Measurements from ENCODE around the gene FUT3.
"Not testable (repeated sequence)": the region's sequence is repeated elsewhere in the genome, so short reads cannot be mapped to it uniquely, and the experiment has no call there.

Gene FUT3

GRCh38 chr19:5847846-5848245, 3.4 kb downstream of the FUT3 start:
- DNase-seq (ENCODE audit: low spot score), result not testable (repeated sequence)

DNA sequence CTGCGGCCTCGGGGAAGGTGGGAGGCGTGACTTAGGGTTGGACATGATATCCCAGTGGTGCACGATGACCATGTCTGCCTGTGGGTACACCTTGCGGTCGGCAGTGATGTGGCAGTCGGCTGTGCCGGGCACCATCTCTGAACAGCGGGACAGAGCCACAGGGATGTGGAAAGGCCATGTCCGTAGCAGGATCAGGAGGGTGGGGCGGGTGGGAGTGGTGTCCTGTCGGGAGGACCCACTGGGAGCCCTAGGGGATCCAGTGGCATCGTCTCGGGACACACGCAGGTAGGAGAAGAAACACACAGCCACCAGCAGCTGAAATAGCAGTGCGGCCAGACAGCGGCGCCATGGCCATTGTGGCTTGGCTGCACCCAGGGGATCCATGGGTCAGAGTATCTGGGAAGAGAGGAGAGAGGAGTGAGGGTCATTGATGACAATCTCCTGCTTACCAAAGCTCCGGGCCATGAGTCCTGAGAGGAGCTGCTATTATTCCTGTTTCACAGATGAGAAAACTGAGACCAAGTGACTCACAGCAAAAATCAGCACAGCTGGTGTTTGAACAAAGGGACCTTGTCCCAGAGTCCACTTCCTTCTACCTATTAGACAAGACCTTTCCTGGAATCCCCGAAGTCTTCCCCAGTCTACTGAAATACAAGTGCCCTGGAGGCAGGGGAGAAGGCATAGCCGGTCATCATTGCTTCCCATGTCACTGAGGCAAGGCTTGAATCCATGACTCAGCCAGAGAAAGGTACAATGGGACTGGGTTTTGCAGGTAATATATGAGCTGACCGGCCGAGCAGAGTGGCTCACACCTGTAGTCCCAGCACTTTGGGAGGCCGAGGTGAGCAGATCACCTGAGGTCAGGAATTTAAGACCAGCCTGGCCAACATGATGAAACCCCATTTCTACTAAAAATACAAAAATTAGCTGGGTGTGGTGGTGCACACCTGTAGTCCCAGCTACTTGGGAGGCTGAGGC, 6.5 kb downstream of the FUT3 start:
- no peak for DNase-seq (ENCODE audit: low spot score)

DNA sequence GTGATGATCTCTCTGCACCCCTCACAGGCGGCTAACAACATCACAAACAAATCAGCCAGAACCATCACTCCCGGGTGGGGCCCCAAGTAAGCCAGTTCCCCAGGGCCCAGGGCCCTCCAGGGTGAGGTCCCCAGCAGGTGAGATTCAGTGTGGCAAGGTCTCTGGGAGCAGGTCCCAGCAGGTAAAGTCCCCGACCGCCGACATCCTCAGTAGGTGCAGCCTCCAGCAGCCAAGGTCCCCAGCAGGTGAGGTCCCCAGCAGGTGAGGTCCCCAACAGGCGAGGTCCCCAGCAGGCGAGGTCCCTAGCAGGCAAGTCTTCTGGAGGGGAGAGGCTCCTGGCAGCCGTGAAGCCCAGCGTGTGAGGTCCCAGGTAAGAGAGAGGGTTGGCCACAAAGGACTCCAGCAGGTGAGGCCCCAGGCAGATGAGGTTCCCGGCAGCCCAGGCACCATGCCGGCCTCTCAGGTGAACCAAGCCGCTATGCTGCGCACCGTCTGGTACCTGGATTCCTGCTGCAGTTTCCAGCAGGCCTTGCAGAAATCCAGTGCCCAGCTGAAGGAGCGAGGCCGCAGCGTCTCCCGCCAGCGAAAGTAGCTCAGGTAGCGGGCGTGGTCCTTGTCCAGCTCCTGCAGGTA, 7.8 kb downstream of the FUT3 start:
- no peak for DNase-seq (ENCODE audit: low spot score)

DNA sequence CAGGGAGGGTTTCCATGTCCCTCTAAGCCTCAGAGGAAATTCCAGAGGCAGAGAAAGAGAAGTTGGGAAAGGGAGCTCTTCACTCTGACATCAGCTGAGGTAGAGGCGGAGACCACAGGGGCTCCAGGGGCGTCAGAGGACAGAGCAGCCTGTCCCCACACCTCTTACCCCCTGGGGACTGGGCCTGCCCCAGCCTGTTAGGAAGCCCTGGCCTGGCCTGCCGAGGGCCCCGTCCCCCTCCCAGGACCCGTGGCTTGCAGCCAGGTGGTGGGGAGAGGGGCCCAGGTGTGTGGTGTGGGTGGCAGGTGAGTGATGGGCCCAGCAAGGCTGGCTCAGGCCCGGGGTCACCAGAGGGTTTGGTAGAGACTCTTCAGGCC, 9.5 kb downstream of the FUT3 start:
- not testable (repeated sequence) for DNase-seq (ENCODE audit: low spot score)

GRCh38 chr19:5839065-5840017, 11.9 kb downstream of the FUT3 start, which contains the start of gene FUT6:
Gene FUT6 (minus strand): TSS chr19:5839702. CDS start chr19:5832567, 7,135 bp downstream.
- no peak for DNase-seq (ENCODE audit: low spot score)

GRCh38 chr19:5838353-5839064, 12.7 kb downstream of the FUT3 start:
- no peak for DNase-seq (ENCODE audit: low spot score)

DNA sequence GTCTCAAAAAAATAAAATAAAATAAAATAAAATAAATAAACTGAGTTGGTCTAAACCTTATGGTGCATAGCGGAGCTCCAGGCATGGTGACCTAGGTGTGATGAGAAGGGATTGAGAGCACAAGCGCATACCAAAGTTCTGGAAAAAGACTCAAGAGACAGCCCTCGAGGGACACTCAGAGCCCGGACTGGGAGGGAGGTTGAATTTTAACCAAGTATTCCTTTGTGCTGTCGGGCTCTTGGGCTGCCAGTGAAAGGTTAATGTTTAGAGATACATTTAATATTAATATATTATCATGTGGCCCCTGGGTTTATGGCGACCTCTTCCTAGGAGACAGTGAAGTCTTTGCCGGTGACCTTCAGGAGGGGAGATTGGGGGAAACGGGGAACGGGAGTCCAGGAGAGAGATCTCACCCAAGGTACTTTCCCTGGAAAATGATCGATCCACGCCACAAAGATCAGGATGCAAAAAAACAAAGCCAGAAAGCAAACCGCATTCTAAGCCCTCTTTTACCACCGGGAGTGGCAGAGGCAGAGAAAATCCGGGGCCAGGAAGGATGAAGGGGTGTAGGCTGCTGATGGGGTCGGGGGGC, 13.4 kb downstream of the FUT3 start:
- no peak for DNase-seq (ENCODE audit: low spot score)

DNA sequence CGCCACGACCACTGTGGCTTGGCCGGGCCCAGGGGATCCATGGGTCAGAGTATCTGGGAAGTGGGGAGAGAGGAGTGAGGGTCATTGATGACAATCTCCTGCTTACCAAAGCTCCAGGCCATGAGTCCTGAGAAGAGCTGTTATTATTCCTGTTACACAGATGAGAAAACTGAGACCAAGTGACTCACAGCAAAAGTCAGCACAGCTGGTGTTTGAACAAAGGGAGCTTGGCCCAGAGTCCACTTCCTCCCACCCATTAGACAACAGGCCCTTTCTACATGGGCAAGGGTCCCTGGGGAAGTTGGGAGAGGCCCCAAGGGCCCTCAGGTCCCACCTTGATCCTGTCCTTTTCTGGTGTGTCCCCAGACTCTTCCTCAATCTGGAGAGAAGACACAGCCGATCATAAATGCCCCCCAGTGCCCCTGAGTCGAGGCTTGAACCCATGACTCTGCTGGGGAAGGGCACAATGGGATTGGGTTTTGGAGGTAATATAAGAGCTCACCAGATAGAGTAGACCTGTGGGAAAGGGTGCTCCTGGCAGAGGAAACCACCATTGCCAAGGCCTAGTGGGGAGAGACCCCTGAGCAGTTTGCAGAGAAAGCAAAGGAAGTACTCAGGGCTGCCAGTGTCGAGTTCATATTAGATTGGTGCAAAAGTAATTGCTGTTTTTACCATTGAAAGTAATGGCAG, 18.6 kb downstream of the FUT3 start:
- no peak for DNase-seq (ENCODE audit: low spot score)

DNA sequence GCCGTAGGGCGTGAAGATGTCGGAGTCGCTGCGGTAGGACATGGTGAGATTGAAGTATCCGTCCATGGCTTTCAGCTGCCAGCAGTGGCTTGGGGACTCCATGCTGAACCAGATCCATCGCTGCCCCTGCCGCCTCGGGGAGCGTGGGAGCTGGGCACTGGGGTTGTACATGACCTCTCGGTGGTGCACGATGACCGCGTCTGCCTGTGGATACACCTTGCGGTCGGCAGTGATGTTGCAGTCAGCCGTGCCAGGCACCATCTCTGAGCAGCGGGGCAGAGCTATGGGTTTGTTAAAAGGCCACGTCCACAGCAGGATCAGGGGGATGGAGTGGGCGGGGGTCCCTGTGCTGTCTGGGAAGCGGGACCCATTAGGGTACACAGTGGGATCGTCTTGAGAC, 19.2 kb downstream of the FUT3 start:
- no peak for DNase-seq (ENCODE audit: low spot score)

DNA sequence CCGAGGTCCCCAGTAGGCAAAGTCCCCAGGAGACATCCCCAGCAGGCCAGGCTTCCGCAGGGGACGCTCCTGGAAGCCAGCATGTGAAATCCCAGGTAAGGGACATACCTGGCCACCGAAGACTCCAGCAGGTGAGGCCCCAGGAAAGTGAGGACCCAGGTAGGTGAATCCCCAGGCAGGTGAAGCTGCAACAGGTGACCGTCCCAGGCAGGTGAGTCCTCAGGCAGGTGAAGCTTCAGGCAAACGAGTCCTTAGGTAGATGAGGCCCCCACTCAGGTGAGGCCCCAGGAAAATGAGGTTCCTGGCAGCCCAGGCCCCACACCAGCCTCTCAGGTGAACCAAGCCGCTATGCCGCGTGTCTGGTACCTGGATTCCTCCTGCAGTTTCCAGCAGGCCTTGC, 20.1 kb downstream of the FUT3 start:
- DNase-seq (ENCODE audit: low spot score), result no peak

DNA sequence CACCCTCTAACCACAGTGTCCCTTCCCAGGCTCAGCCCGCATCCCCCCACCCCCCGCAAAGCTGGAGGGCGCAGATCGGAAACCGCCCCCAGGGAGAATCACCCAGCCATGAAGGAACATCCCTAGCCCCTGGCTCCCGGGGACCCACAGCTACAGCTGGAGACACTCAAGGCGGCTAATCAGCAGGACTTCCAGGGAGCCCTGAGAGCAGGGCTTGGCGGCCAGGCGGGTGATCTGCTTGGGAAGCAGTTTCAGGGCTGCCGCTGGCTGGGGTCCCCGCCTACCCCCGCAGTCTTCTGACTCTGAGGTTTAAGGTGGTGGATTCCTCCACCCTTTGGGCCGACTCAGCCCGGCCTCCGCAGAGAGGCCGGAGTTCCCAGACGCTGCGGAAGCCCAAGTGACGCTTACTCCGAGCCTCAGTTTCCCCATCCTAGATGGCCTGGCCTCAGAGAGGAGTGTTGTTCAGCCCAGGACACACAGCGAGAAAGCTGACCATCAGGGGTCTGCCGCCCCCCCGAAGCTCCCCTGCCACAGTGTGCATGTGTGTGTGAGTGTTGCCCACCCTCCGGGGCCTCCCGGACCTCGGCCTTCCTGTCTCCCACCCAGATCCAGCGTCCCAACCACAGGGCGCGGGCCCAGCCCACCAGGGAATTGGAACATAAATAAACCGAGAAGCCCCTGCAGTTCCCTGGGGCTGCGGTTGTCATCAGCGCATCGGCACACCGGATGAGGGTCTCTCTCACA, 21.5 kb downstream of the FUT3 start:
- no peak for DNase-seq (ENCODE audit: low spot score)

DNA sequence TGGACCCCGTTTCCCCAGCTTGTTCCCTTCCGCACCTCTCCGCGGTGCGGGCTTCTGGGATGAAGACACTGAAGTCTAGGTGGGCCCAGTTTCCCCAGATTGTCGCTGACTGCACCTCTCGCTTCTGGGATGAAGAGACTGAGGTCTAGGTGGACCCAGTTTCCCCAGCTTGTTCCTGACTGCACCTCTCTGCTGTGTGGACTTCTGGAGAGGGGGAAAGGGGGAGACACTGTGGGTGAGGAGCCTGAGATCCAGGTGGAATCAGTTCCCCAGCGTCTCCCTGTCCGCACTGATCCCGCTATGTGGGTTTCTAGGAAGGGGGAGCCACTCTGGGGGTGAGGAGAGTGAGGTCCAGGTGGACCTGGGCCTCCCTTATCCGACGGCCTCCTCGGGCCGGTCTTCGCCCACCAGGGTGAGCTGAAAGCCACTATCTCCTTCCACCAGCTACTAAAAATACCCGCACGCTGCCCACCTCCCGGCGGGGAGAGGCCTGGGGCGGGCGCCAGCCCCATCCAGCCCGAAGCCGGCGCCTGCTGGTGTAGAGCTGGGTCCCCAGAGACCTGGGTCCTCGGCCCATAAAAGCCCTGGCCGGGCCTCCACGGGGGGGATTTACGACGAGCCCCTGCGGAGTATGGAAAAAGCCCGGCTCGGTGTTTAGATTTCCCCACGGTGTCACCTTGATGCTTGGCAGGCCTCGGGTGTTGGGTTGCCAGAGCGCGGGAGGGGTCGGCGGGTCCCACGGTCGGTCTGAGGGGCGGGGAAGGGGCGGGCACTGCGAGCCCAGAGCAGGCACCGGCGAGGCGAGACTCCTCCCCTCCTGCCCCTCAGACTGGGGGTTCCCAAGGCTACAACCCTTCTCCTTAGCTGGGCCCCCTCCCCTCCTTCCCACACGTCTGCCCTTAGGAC, 22.3 kb downstream of the FUT3 start:
- DNase-seq (ENCODE audit: low spot score), result no peak

DNA sequence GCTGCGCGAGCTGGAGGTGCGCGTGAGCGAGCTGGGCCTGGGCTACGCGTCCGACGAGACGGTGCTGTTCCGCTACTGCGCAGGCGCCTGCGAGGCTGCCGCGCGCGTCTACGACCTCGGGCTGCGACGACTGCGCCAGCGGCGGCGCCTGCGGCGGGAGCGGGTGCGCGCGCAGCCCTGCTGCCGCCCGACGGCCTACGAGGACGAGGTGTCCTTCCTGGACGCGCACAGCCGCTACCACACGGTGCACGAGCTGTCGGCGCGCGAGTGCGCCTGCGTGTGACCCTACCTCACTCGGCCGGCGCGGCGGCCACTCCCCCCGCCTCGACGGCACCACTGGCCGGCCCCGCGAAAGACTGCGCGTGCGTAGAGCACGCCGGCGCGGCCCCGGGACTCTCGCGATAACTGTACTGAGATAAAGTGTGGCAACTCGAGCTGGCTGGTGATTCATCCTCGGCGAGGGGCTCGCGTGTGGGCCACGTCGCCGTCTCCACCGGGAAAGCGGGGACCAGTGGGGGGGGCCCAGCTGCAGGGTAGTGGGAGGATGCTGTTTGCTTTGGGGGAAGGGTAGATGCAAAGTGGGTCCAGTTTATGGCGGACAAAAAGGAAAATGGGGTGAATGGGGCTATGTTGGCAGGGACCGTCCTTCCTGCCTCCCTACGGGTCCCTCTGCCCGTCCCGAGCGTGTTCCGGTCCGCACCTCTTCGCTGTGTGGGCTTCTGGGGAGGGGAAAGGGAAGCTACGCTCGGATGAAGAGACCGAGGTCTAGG, 23.2 kb downstream of the FUT3 start:
- DNase-seq (ENCODE audit: low spot score), result peak; percentile 98

DNA sequence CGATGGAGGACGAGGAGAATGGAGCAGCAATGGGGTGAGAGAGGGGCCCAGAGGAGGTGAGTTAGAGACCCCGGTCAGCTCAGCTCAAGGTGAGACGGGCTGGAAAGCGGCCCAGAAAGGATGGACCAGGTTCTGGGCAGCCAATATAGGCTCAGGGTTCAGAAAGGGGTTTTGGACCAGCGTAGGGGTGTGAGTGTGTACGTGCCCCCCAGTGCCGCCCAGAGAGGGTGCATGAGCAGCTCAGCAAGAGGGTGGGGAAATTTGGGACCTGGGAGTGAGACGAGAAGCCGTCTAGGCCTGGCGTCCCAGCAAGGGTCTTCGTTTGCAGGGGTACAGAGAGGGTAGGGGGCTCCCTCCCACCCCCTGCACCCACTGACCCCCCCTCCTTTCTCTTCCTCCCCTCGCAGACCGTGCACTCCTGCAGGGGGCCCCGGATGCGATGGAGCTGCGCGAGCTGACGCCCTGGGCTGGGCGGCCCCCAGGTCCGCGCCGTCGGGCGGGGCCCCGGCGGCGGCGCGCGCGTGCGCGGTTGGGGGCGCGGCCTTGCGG, 23.8 kb downstream of the FUT3 start:
- no peak for DNase-seq (ENCODE audit: low spot score)

DNA sequence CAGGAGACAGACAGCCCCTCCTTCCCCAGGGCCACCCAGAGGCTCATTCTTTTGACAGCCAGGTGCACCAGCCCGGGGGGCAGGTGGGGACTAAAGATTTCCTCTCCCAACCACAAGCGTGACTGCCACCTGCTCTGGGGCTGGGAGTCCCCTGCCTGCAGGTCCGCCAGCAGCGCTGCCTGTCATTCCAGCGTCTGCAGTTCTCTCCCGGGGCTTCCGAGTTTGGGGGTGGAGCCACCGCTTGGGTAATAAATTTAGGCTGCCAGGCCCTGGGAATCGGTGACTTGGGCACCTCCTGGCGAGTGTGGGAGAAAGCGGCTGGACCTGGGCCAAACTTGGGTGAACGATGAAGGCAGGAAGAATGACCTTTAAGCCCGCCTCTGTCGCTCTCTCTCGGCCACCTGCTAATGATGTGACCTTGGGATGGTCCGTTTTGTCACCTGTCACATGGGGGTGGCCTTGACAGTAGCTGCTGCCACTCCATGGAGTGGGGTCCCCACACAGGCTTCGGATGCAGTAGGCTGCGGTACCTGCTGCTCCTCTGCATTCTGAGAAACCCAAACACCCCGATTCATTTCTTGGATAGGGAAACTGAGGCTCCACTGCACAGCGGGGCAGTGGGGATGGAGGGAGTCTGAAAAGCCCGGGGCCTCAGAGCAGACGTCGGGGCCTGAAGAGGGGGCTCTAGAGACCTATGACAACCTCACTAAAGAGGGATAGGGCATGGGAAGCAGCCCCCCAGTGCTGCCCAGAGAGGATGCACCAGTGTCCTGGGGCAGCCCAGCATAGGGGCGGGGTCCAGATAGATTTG, 24.5 kb downstream of the FUT3 start:
- no peak for DNase-seq (ENCODE audit: low spot score)

GRCh38 chr19:5825178-5825577, 26.1 kb downstream of the FUT3 start:
- DNase-seq (ENCODE audit: low spot score), result peak; percentile 55

DNA sequence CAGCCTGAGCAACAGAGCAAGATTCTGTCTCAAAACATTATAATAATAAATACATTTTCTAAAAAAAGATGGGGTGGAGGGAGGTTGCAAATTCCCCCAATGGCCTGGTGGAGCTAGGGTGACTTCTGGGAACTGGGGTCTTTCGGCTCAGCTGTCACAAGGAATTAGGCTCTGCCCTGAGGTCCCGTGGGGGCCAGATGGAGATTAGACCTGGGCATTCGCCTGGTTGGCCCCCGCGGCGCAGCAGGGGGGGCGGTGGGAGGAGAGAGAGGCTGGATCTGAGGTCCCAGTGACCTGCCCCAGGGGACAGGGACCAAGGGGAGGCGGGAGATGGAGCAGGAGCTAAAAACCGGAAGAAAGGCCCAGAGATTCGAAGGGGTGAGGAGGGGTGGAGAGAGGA, 26.5 kb downstream of the FUT3 start:
- DNase-seq (ENCODE audit: low spot score), result no peak

All from COLO829 (cell line).